IMR-90 (cell line): ENCODE data around the gene GSN. TPM values are rescaled to one million over a fixed set of nuclear protein-coding genes. Genes with fewer than 3 reads are reported as not detected.
A peak's percentile ranks its signal among the peaks of the same experiment; 100 is the strongest.

Experiments
- ATAC-seq: fragments of 200-7000 bp; cut with Tn5 transposase; 2 replicates; pipeline ENCODE4 v1.9.1; 2020; ENCODE audit warnings: low read depth, mild to moderate bottlenecking, moderate library complexity
- BruUV-seq: library from RNA; stranded (reverse); fragments of 400-500 nt; replicated peaks from 2 replicates; lab custom pipeline; 2021; lab: Mats Ljungman, UMichigan
- CTCF ChIA-PET: fragments of 300-600 bp; formaldehyde crosslinking; extraction: SDS; loops from one replicate; lab custom pipeline; 2021; ENCODE audit warnings: antibody characterized with exemption; lab: Yijun Ruan, JAX
- POLR2A ChIA-PET: fragments of 300-600 bp; sonication (Branson Sonifier 250); formaldehyde crosslinking; loops from one replicate; lab custom pipeline; 2022; ENCODE audit warnings: antibody characterized with exemption; ENCODE audit not compliant: unreplicated experiment; lab: Charles Lee
- DNase-seq: peaks from one replicate; pipeline ENCODE4 v3.0.0; 2013
- H2AFZ ChIP-seq: replicated peaks from 2 replicates; pipeline ENCODE3; 2013; ENCODE audit warnings: low read length, mild to moderate bottlenecking; ENCODE audit not compliant: poor library complexity
- H2AK5ac ChIP-seq: 2 replicates; pipeline ENCODE4 v1.6.1; 2013; ENCODE audit warnings: low read depth, low read length, inconsistent platforms
- H2AK9ac ChIP-seq: replicated peaks from 2 replicates; pipeline ENCODE3; 2013; ENCODE audit warnings: mild to moderate bottlenecking, low read depth, low read length, moderate library complexity; ENCODE audit not compliant: poor library complexity
- H2BK120ac ChIP-seq: 2 replicates; pipeline ENCODE4 v1.6.1; 2013; ENCODE audit warnings: low read depth, low read length, inconsistent platforms
- H2BK15ac ChIP-seq: 3 replicates; pipeline ENCODE4 v1.6.1; 2013; ENCODE audit warnings: low read depth, low read length, inconsistent platforms
- H2BK20ac ChIP-seq: 2 replicates; pipeline ENCODE4 v1.6.1; 2013; ENCODE audit warnings: low read depth, mild to moderate bottlenecking, inconsistent platforms, low read length, moderate library complexity
- H2BK5ac ChIP-seq: 2 replicates; pipeline ENCODE4 v1.6.1; 2013; ENCODE audit warnings: mild to moderate bottlenecking, low read depth, low read length, inconsistent platforms; ENCODE audit not compliant: poor library complexity, severe bottlenecking
- H3K14ac ChIP-seq: replicated peaks from 2 replicates; pipeline ENCODE4 v1.6.1; 2013; ENCODE audit warnings: low read depth, low read length, inconsistent platforms
- H3K18ac ChIP-seq: 2 replicates; pipeline ENCODE4 v1.6.1; 2013; ENCODE audit warnings: low read depth, low read length, control low read depth
- H3K23ac ChIP-seq: 2 replicates; pipeline ENCODE4 v1.6.1; 2013; ENCODE audit warnings: low read depth, low read length, inconsistent platforms
- H3K27ac ChIP-seq: 2 replicates; pipeline ENCODE4 v1.5.1; 2013; ENCODE audit warnings: mild to moderate bottlenecking, control low read depth, low read length; ENCODE audit not compliant: insufficient read depth
- H3K27me3 ChIP-seq: 2 replicates; pipeline ENCODE4 v1.6.1; 2013; ENCODE audit warnings: low read length; ENCODE audit not compliant: control insufficient read depth, insufficient read depth
- H3K36me3 ChIP-seq: 2 replicates; pipeline ENCODE4 v1.6.1; 2013; ENCODE audit warnings: low read length, mixed read lengths; ENCODE audit not compliant: control insufficient read depth, insufficient read depth
- H3K4ac ChIP-seq: 2 replicates; pipeline ENCODE4 v1.6.1; 2013; ENCODE audit warnings: low read depth, low read length, inconsistent platforms
- H3K4me1 ChIP-seq: 2 replicates; pipeline ENCODE4 v1.6.1; 2013; ENCODE audit warnings: low read length, mixed read lengths; ENCODE audit not compliant: control insufficient read depth, insufficient read depth
- H3K4me2 ChIP-seq: 2 replicates; pipeline ENCODE4 v1.6.1; 2013; ENCODE audit warnings: low read depth, mild to moderate bottlenecking, control low read depth, low read length, moderate library complexity
- H3K4me3 ChIP-seq: 2 replicates; pipeline ENCODE4 v1.5.1; 2013; ENCODE audit warnings: low read depth, mild to moderate bottlenecking, control low read depth, low read length, moderate library complexity; ENCODE audit not compliant: insufficient read depth
- H3K56ac ChIP-seq: 2 replicates; pipeline ENCODE4 v1.6.1; 2013; ENCODE audit warnings: low read length, inconsistent platforms; ENCODE audit not compliant: insufficient read depth; ENCODE audit errors: extremely low read depth
- H3K79me1 ChIP-seq, 2 experiments: 2 replicates each; pipeline ENCODE4 v1.6.1; 2013; ENCODE audit warnings: low read length in 2 of 2, inconsistent platforms in 1 of 2, low read depth in 1 of 2
- H3K9ac ChIP-seq: 2 replicates; pipeline ENCODE4 v1.6.1; 2013; ENCODE audit warnings: low read depth, low read length, control low read depth
- H3K9me1 ChIP-seq: 2 replicates; pipeline ENCODE4 v1.6.1; 2013; ENCODE audit warnings: low read length, inconsistent platforms; ENCODE audit not compliant: insufficient read depth
- H3K9me3 ChIP-seq: 2 replicates; pipeline ENCODE4 v1.6.1; 2013; ENCODE audit warnings: low read length; ENCODE audit not compliant: control insufficient read depth, insufficient read depth
- H4K20me1 ChIP-seq: 2 replicates; pipeline ENCODE4 v1.6.1; 2013; ENCODE audit warnings: low read length, inconsistent platforms; ENCODE audit not compliant: insufficient read depth
- H4K5ac ChIP-seq: 2 replicates; pipeline ENCODE4 v1.6.1; 2013; ENCODE audit warnings: mild to moderate bottlenecking, low read depth, low read length, control low read depth
- H4K8ac ChIP-seq, 2 experiments: 2 replicates each; pipeline ENCODE4 v1.6.1; 2013; ENCODE audit warnings: low read depth in 2 of 2, low read length in 2 of 2, control low read depth in 1 of 2, inconsistent platforms in 1 of 2
- H4K91ac ChIP-seq: 2 replicates; pipeline ENCODE4 v1.6.1; 2013; ENCODE audit warnings: low read depth, low read length, inconsistent platforms; ENCODE audit not compliant: insufficient read depth
- BHLHE40 ChIP-seq: fragments of 150-350 bp; IDR thresholded peaks from 2 replicates; pipeline ENCODE4 v1.6.1; 2016; ENCODE audit warnings: mild to moderate bottlenecking, low read depth, low read length
- CEBPB ChIP-seq: IDR thresholded peaks from 2 replicates; pipeline ENCODE4 v1.6.1; 2012; ENCODE audit warnings: low read depth, low read length, improper control_type of control experiment
- NFE2L2 ChIP-seq: fragments of 150-350 bp; IDR thresholded peaks from 2 replicates; pipeline ENCODE4 v1.6.1; 2016; ENCODE audit warnings: low read depth, mild to moderate bottlenecking, low read length
- WGBS, 2 experiments: methylation state at CpG; one replicate each; pipeline versions ENCODE4 v1.1.5 to v1.1.7; 2013; ENCODE audit warnings: missing lambda C conversion rate in 2 of 2; ENCODE audit not compliant: insufficient read length in 1 of 2; ENCODE audit errors: extremely low coverage in 2 of 2; 5-methylcytosine and 5-hydroxymethylcytosine counted together
- dilution Hi-C: fragments of 300-500 bp; cut with HindIII; formaldehyde crosslinking; loops from one replicate; pipeline ENCODE4 v1.14.3; 2018; ENCODE audit warnings: low sequenced_read_pairs; ENCODE audit not compliant: unreplicated experiment
- in situ Hi-C: fragments of 300-500 bp; cut with MboI; formaldehyde crosslinking; loops from 3 replicates; pipeline ENCODE4 v1.14.3; 2019; ENCODE audit warnings: low sequenced_read_pairs, inconsistent platforms, mixed read lengths
- intact Hi-C: fragments of 100-400 bp; cut with micrococcal nuclease; formaldehyde crosslinking; loops from 2 replicates; pipeline ENCODE4 v1.10.0; 2022
- polyA plus RNA-seq, 3 experiments: library from polyadenylated mRNA; depleted of rRNA; stranded (reverse); fragments of >200 nt; gene quantifications; 2 replicates each; pipeline ENCODE4 v1.2.3, GENCODE V29; 2012; ENCODE audit warnings: low replicate concordance in 1 of 3
- total RNA-seq: library from RNA; depleted of rRNA; stranded (reverse); fragments of >200 nt; gene quantifications from 2 replicates; pipeline ENCODE4 v1.2.3, GENCODE V29; 2012

The GSN gene
- total and polyA plus RNA-seq, 2 of the 4 experiments (the other 2 are of a cell fraction) = 495 to 547 TPM

- Histone ChIP-seq H3K23ac (peak overlapping the region; percentile 13; the same call in 1 of the 2 replicates), H3K9me3 (no peaks in the 10 kb centered on the region), H3K4ac (peak overlapping the region; percentile 32), H3K4me1 (peaks cover 14% of the 10 kb centered on the region), H4K5ac (peak overlapping the region; percentile 60), H3K36me3 (no peaks in the 10 kb centered on the region), H4K20me1 (no peaks in the 10 kb centered on the region), H3K4me2 (peak overlapping the region; percentile 65), H2BK20ac (peak overlapping the region; percentile 48), H2AK9ac (no peak overlapping the region), H3K4me3 (no peak overlapping the region), H2AK5ac (peak overlapping the region; percentile 21; the same call in 1 of the 2 replicates), H3K79me1 (peaks cover 6 to 30% of the 10 kb centered on the region in 2 experiments; a peak in 2 of 4 replicates), H3K9ac (no peak overlapping the region; the same call in 1 of the 2 replicates), H2BK120ac (peak overlapping the region; percentile 64), H2BK5ac (peak overlapping the region; percentile 72), H4K91ac (peak overlapping the region; percentile 16; the same call in 1 of the 2 replicates), H4K8ac (peak overlapping the region in 1 of 2 experiments; percentile 27; a peak in 2 of 4 replicates), H3K18ac (peak overlapping the region; percentile 62), H3K27ac (peak overlapping the region; percentile 42; the same call in 1 of the 2 replicates), H3K9me1 (peaks cover 13% of the 10 kb centered on the region), H3K27me3 (no peaks in the 10 kb centered on the region), H2BK15ac (no peak overlapping the region; the same call in 2 of the 3 replicates), H3K14ac (peak overlapping the region; percentile 11; the same call in 1 of the 2 replicates), H3K56ac (peak overlapping the region; percentile 63), H2AFZ (peak overlapping the region; percentile 7)
- TF ChIP-seq NFE2L2 (no peak), CEBPB (0 out of 2 replicates have a peak, but pooled peaks have one; percentile 28), BHLHE40 (peak; percentile 61)
- in situ Hi-C loops = no loop called here
- DNase-seq (peak; percentile 86), ATAC-seq (peak; percentile 21)
- dilution Hi-C loops = no loop called here
- ChIA-PET POLR2A (interaction anchor here (0.6 kb wide), 1 partner anchor 26 kb away, joined by 4 read pairs; no protein-coding TSS in a partner anchor), CTCF (interaction anchor here (1.2 to 1.8 kb wide), 4 partner anchors 15 to 53 kb away, joined by 3 to 8 read pairs (median 4); no protein-coding TSS in a partner anchor)
- intact Hi-C loops = loop anchor here (2.0 kb wide), 1 partner anchor 50 kb away; no protein-coding TSS in a partner anchor
- no TSS peak for BruUV-seq
- 0% methylated on average over 2 of the region's 5 CpGs; no CpG with 5 or more reads in 1 of the 2 experiments for WGBS, 2 experiments
These were observed 105.2 kb downstream of the GSN start for GRCh38 chr9:121373011-121373729.
